Choroid plexus epithelial cell (primary cell): ENCODE measurements around the gene BLTP3B.

Source experiments
- DNase-seq: peaks from one replicate; pipeline ENCODE4 v3.0.0-alpha.2; 2010; ENCODE audit warnings: low read depth
- H3K4me3 ChIP-seq: 2 replicates; pipeline ENCODE4 v1.5.1; 2011; ENCODE audit warnings: low read depth, mild to moderate bottlenecking, control low read depth, low read length, moderate library complexity
- CTCF ChIP-seq: conservative IDR thresholded peaks from 2 replicates; pipeline ENCODE4 v1.5.1; 2011; ENCODE audit warnings: low read depth, mild to moderate bottlenecking, control low read depth, inconsistent platforms, low read length, moderate library complexity

Gene BLTP3B

GRCh38 chr12:100158535-100158934, 15.9 kb upstream of the BLTP3B start:
- no peak for DNase-seq
- H3K4me3 ChIP-seq: no peak overlapping the region
- TF ChIP-seq CTCF: no peak

- TF ChIP-seq CTCF: no peak
- DNase-seq: no peak
- H3K4me3 ChIP-seq: no peak overlapping the region
These were observed 14.8 kb upstream of the BLTP3B start for GRCh38 chr12:100157427-100157821.

GRCh38 chr12:100156731-100157426, 14.2 kb upstream of the BLTP3B start:
- DNase-seq: no peak
- TF ChIP-seq CTCF: no peak
- H3K4me3 ChIP-seq: no peak overlapping the region

GRCh38 chr12:100154474-100155247, 12.0 kb upstream of the BLTP3B start:
- peak; percentile 89 for TF ChIP-seq CTCF
- no peak overlapping the region for H3K4me3 ChIP-seq
- DNase-seq: peak; percentile 70

- TF ChIP-seq CTCF: no peak
- H3K4me3 ChIP-seq: no peak overlapping the region
- DNase-seq: no peak
These were observed 10.5 kb upstream of the BLTP3B start for GRCh38 chr12:100153131-100153530.

GRCh38 chr12:100151769-100152168, 9.1 kb upstream of the BLTP3B start:
- TF ChIP-seq CTCF: no peak
- DNase-seq: no peak
- no peak overlapping the region for H3K4me3 ChIP-seq

- TF ChIP-seq CTCF: no peak
- no peak overlapping the region for H3K4me3 ChIP-seq
- DNase-seq: no peak
These were observed 3.6 kb upstream of the BLTP3B start for GRCh38 chr12:100146252-100146651.
